HepG2 (cell line): ENCODE measurements around the gene MIF4GD. TPM values are rescaled to one million over a fixed set of nuclear protein-coding genes. Genes with fewer than 3 reads are reported as not detected.

Experiments used
- ATF3 ChIP-seq: sonication (generic); formaldehyde crosslinking; IDR thresholded peaks from 2 replicates; pipeline ENCODE4 v1.4.0; 2020; ENCODE audit warnings: missing genetic modification reagents
- CC2D1A ChIP-seq: sonication (generic); formaldehyde crosslinking; IDR thresholded peaks from 2 replicates; pipeline ENCODE4 v1.8.1; 2023; ENCODE audit warnings: mild to moderate bottlenecking, missing genetic modification reagents
- DDIT3 ChIP-seq: sonication (generic); formaldehyde crosslinking; IDR thresholded peaks from 2 replicates; pipeline ENCODE4 v1.4.0; 2020; ENCODE audit warnings: mild to moderate bottlenecking, missing genetic modification reagents
- ERF ChIP-seq: IDR thresholded peaks from 2 replicates; pipeline ENCODE4 v1.6.1; 2018; ENCODE audit warnings: missing biosample characterization, missing genetic modification reagents
- GMEB2 ChIP-seq: IDR thresholded peaks from 2 replicates; pipeline ENCODE4 v1.6.1; 2016; ENCODE audit warnings: missing biosample characterization, missing genetic modification reagents, low read depth
- HINFP ChIP-seq: sonication (generic); formaldehyde crosslinking; IDR thresholded peaks from 2 replicates; pipeline ENCODE4 v1.4.0; 2020; ENCODE audit warnings: low read depth, mild to moderate bottlenecking, missing genetic modification reagents
- KAT2B ChIP-seq: fragments of 150-350 bp; IDR thresholded peaks from 2 replicates; pipeline ENCODE4 v1.6.1; 2014; ENCODE audit warnings: low read depth, low read length, borderline replicate concordance
- PAF1 ChIP-seq: IDR thresholded peaks from 2 replicates; pipeline ENCODE4 v1.6.1; 2016; ENCODE audit warnings: missing genetic modification reagents, missing compliant biosample characterization
- RARA ChIP-seq: IDR thresholded peaks from 2 replicates; pipeline ENCODE4 v1.6.1; 2016; ENCODE audit warnings: missing genetic modification reagents, missing compliant biosample characterization
- TERF1 ChIP-seq: sonication (generic); formaldehyde crosslinking; IDR thresholded peaks from 2 replicates; pipeline ENCODE4 v1.8.0; 2022; ENCODE audit warnings: mild to moderate bottlenecking, missing genetic modification reagents, moderate library complexity
- TSC22D2 ChIP-seq: sonication (generic); formaldehyde crosslinking; IDR thresholded peaks from 2 replicates; pipeline ENCODE4 v1.5.1; 2020; ENCODE audit warnings: missing genetic modification reagents, mild to moderate bottlenecking, borderline replicate concordance
- UBTF ChIP-seq: sonication (generic); formaldehyde crosslinking; IDR thresholded peaks from 2 replicates; pipeline ENCODE4 v1.4.0; 2020; ENCODE audit warnings: mild to moderate bottlenecking, missing genetic modification reagents
- ZBTB7B ChIP-seq: sonication (generic); formaldehyde crosslinking; IDR thresholded peaks from 2 replicates; pipeline ENCODE4 v1.4.0; 2020; ENCODE audit warnings: missing genetic modification reagents
- ZFP36L2 ChIP-seq: sonication (generic); formaldehyde crosslinking; IDR thresholded peaks from 2 replicates; pipeline ENCODE4 v1.4.0; 2020; ENCODE audit warnings: missing genetic modification reagents
- ZNF251 ChIP-seq: sonication (generic); formaldehyde crosslinking; IDR thresholded peaks from 2 replicates; pipeline ENCODE4 v1.9.0; 2021; ENCODE audit warnings: mild to moderate bottlenecking, missing genetic modification reagents
- ZNF3 ChIP-seq: IDR thresholded peaks from 2 replicates; pipeline ENCODE4 v1.7.0; 2017; ENCODE audit warnings: inconsistent platforms
- ZNF543 ChIP-seq: sonication (generic); formaldehyde crosslinking; IDR thresholded peaks from 2 replicates; pipeline ENCODE4 v1.4.0; 2020; ENCODE audit warnings: mild to moderate bottlenecking, missing genetic modification reagents
- ZNF580 ChIP-seq: IDR thresholded peaks from 2 replicates; pipeline ENCODE4 v1.6.1; 2016; ENCODE audit warnings: low read depth, borderline replicate concordance
- ZNF598 ChIP-seq: sonication (generic); formaldehyde crosslinking; IDR thresholded peaks from 2 replicates; pipeline ENCODE4 v1.5.1; 2020; ENCODE audit warnings: mild to moderate bottlenecking, missing genetic modification reagents, borderline replicate concordance
- ZNF629 ChIP-seq: sonication (generic); formaldehyde crosslinking; conservative IDR thresholded peaks from 2 replicates; pipeline ENCODE4 v1.5.0; 2020; ENCODE audit warnings: missing genetic modification reagents
- ZNF770 ChIP-seq: sonication (generic); formaldehyde crosslinking; IDR thresholded peaks from 2 replicates; pipeline ENCODE4 v1.5.0; 2020; ENCODE audit warnings: mild to moderate bottlenecking, missing genetic modification reagents
- polyA plus RNA-seq, 8 experiments: library from polyadenylated mRNA; depleted of rRNA in 3 of 8; stranded (reverse) in 7 of 8; unstranded in 1 of 8; fragments of >200 nt; fragmentation: Illumina TruSeq in 4 of 8; extraction: Trizol in 4 of 8; gene quantifications; 2 replicates each; pipeline versions ENCODE4 v1.2.1 to v1.2.3, GENCODE V29; 2011 to 2016; ENCODE audit warnings: low read depth in 4 of 8, missing spikeins in 1 of 8, mixed read lengths in 1 of 8; ENCODE audit not compliant: insufficient read depth in 1 of 8
- total RNA-seq, 5 experiments: library from RNA; depleted of rRNA; stranded (reverse); fragments of >200 nt; fragmentation: Illumina TruSeq; extraction: Trizol; gene quantifications; 2 replicates each; pipeline ENCODE4 v1.2.3, GENCODE V29; 2016; ENCODE audit warnings: low read depth in 1 of 5

The MIF4GD gene
- total and polyA plus RNA-seq, 2 of the 13 experiments (the other 11 are each of a cell fraction or from before 2014, with no cell fraction given) = 14.0 to 28.0 TPM

GRCh38 chr17:75238684-75239191, 32.3 kb downstream of the MIF4GD start (continued):
- TF ChIP-seq DDIT3 (CRISPR knock-in tag) (no peak), ZNF629 (CRISPR knock-in tag) (no peak), ERF (CRISPR knock-in tag) (no peak), ZNF3 (CRISPR knock-in tag) (no peak), ZFP36L2 (CRISPR knock-in tag) (no peak), ZNF543 (no peak), KAT2B (no peak), UBTF (no peak), TERF1 (CRISPR knock-in tag) (no peak), ZNF770 (CRISPR knock-in tag) (no peak), CC2D1A (CRISPR knock-in tag) (no peak), HINFP (CRISPR knock-in tag) (no peak), ZNF251 (CRISPR knock-in tag) (no peak), TSC22D2 (no peak), PAF1 (no peak), RARA (CRISPR knock-in tag) (no peak), ATF3 (no peak), ZBTB7B (no peak), ZNF598 (CRISPR knock-in tag) (peak; percentile 64; the same call in 1 of the 2 replicates), ZNF580 (CRISPR knock-in tag) (no peak), GMEB2 (CRISPR knock-in tag) (no peak)
